Urothelium cell line (cell line): ENCODE results near the gene HOXA11.

Source experiments
- DNase-seq: peaks from one replicate; pipeline ENCODE4 v3.0.0; 2011; ENCODE audit warnings: low spot score, mixed read lengths
- FAIRE-seq: peaks from 2 replicates; lab custom pipeline; 2011; peaks lifted over from hg19 to GRCh38; lab: Jason Lieb, UNC

HOXA11 gene

DNA sequence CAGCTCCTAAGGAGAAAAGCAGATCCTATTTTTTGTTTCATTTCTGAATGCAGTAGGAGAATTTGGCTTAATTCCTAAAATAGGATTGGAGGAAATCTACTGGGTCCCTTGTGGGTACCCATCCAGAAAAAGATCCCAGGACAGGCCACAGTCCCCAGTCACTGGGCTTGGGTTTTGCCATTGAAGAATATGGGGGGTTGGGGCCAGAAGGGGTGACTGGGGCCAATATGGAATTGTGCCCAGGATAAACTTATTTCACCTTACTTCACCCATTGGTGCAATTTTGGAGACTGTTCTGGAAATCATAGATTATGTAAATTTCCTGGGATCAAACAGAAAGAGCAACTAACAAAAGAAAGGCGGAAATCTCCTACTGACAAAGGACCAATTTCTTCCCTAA lies 46.6 kb downstream of the HOXA11 start:
- DNase-seq, result no peak
- FAIRE-seq, result no peak

GRCh38 chr7:27137640-27138315 lies 47.3 kb downstream of the HOXA11 start:
- FAIRE-seq (no peak), DNase-seq (no peak)

DNA sequence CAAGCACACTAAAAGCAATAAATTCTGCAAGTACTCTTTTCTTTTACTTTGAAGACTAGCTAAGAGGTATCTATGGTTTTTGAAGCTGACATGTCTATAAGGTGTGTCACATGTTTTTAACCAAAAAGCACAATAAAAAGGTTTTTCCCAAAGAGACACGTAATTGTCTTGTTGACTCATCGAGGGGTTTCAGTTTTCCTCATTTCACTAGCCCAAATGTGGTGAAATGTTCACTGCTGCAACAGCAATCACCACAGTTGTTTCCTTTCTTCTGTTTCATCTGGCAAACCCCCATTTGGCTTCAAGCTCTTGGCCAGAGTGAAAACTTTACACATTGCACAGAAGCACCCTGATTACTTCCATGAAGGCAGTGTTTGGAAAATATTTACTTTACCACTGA lies 50.6 kb downstream of the HOXA11 start:
- DNase-seq (no peak), FAIRE-seq (no peak)

GRCh38 chr7:27133409-27134231 lies 51.4 kb downstream of the HOXA11 start:
- FAIRE-seq, result no peak
- DNase-seq, result no peak

GRCh38 chr7:27132978-27133377 lies 52.1 kb downstream of the HOXA11 start:
- FAIRE-seq (no peak), DNase-seq (no peak)

GRCh38 chr7:27132214-27132613 lies 52.8 kb downstream of the HOXA11 start:
- no peak for FAIRE-seq
- no peak for DNase-seq

GRCh38 chr7:27131390-27131819 lies 53.6 kb downstream of the HOXA11 start:
- no peak for DNase-seq
- FAIRE-seq, result no peak
